Measurements from ENCODE around the gene TM7SF2.

Gene TM7SF2

DNA sequence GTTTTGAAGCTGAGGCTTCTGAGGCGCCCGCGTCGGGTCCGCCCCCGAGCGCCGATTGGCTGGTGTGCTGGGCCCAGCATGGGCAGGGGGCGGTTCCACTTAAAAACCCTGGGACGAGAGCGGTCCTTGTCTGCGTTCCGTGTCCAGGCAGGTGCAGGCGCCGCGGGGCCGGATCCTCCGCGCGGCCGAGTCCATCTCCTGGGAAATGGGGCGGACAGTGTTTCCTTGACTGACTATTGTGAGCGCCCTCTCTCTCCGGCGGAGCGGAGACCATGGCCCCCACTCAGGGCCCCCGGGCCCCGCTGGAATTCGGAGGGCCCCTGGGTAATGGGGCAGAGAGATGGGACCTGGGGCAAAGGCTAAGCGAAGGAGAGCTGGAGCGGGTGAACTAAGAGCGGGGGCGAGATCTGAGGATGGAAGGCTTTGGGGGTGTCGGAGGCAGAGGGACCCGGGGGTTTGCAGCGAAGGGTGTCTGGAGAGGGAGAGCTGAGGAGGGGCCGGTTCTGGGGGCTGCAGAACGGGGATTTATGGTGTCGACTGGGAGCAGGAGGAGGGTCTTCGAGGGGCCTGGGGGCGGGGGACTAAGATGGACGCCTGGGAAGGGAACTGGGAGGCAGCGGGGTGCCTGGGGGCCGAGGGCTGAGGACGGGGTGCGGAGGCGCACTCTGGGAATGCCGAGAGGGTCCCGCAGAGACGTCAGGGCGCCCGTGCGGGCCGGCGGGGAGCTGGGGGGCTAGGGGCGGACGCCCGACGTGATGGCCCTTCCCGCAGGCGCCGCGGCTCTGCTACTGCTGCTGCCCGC, at the start of gene TM7SF2:
Gene TM7SF2, plus strand, starts transcription at position 129 of the 802 bp plus-strand sequence. Its CDS starts 144 bp downstream, at position 273.
- peak; percentile 78 to 80 for ATAC-seq

- no peak for ATAC-seq
Observed at GRCh38 chr11:65063532-65063931, 48.1 kb upstream of the TM7SF2 start.

GRCh38 chr11:65064847-65065240, 46.8 kb upstream of the TM7SF2 start:
- no peak for ATAC-seq

- no peak for ATAC-seq
Observed at GRCh38 chr11:65065851-65066250, 45.8 kb upstream of the TM7SF2 start.

DNA sequence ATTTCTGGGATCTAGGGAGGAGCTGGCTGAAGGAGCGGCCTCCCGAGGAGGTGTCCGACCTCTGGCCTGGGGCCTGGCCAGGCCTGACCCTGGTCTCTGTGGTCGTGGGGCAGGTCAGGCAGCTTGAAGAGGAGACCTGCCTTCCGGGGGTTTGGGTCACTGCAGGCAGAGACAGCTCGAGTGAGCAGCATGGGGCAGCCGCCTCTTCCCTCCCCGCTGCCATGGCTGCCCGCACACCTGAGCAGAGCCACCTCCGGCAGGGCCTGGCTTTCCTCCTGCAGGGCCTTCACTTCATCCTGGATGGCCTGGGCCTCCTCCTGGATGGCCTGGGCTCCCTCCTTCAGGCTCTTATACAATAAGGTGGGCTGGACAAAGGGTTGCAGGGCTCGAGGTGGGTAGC, 45.4 kb upstream of the TM7SF2 start:
- ATAC-seq: no peak

GRCh38 chr11:65066805-65067291, 44.8 kb upstream of the TM7SF2 start:
- ATAC-seq: no peak

DNA sequence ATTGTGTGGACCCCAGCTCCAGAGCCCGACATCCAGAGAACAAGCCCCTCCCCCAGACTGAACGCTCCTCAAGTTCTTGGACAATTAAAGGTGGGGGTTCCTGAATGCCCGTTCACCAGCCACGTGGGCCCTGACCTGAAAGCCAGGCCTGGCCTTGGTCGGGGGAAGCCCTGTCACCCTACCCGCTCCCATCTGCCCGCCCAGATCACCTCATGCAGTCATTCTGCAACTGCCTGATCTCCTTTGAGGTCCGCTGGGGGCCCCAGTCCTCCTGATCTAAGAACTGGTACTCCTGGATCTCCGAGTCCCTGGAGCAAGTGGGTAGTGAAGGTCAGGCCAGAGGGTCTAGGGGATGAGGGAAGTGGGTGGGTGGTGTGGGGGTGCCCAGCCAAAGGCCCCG, 44.2 kb upstream of the TM7SF2 start:
- no peak for ATAC-seq

DNA sequence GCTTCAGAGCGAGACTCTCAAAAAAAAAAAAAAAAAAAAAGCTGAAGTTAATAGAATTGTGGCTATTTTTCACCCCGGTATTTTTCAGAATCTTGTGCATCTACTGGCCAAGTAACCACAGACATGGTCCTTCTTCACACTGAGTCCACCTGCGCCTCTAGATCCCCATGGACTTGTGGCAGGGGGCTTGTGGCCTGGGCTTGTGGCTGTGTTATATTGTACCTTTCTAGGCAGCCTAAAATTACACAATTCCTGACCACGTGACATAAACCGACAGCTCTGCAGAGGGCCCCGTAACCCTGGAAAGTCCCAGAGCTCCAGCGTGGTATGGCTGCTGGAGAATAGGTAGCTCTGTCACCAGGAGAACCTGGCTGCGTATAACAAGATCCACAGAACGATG, 42.5 kb upstream of the TM7SF2 start:
- no peak for ATAC-seq

- no peak for ATAC-seq
Observed at GRCh38 chr11:65071907-65072630, 39.6 kb upstream of the TM7SF2 start.

DNA sequence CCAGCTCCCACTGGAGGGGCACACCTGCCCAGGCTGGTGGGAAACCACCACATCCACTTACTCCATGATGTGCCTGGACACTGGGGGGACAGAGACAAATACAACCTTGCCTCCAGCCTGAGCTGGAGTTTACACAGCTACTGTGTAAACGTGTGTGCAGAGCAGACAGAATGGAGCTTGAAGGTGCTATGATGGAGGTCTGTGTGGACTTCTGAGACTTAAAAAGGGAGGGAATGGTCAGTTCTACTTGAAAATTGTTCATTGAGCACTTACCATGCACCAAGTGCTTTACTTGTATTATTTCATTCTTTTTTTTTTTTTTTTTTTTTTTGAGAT, 39.1 kb upstream of the TM7SF2 start:
- no peak for ATAC-seq

GRCh38 chr11:65077451-65077850, 34.2 kb upstream of the TM7SF2 start:
- ATAC-seq: no peak

- peak; percentile 90 to 93 for ATAC-seq
Observed at GRCh38 chr11:65078151-65078550, 33.5 kb upstream of the TM7SF2 start.

DNA sequence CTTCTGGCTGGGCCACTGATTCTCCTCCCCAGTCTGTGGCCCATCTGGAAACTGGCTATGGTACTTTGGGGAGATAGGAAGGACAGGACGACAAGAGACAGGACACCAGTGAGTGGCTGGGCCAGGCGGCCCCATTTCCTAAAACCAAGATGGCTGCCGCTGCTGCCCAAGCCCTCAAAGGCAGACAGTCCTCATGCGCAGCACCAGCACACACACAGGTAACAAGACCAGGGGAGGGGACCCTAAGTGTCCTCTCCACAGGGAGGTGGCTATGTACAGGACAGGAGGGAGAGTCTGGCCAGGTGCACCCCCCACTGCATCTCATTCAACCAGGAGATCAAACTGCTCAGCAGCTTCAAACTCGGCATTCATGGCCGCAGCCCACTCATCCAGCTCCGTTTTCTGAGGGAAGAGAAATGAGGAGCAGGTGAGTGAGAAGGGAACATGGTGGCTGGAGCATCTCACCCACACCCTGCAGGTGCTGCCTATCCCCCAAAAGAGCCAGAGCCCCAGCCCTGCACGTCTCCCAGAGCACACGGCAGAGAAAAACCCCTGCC, 32.8 kb upstream of the TM7SF2 start:
- no peak for ATAC-seq

- ATAC-seq: no peak
Observed at GRCh38 chr11:65083134-65083833, 28.4 kb upstream of the TM7SF2 start.

DNA sequence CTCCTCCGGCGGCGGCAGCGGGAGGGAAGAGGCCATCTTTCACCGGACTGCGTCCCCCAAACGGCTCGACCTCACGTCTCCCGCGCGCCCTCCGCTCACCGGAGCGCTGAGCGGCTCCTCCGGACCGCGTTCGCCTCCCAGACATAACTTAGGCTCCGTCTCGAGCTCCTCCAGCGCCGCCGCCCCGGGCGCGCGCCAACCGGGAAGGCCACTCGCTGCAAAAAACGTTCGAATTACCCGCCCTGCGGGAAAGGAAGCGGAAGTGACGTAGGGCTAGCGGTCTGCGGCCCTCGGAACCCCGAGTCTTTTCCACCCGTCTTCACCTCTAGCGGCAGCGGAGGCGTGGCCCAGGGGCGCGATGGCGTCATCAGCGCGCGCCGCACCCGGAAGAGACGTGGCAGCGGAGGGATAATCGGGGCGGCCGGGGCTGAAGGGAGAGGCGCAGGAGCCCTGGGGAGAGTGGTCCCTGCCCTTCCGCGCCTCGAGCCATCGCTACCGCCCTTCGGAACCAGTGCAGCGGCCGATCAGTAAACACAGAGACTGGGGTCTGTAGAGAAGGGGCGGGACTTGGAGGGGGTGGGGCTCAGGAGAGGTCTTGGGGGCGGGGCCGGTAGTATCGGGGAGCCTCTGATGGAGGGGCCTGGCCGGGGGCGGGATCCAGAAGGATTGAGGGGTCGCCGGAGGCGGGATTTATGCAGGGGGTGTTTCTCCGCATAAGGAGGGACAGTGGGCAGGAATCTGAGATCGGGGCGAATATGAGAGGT, 27.7 kb upstream of the TM7SF2 start, which contains the start of the genes CDCA5 and ZFPL1:
Gene CDCA5, minus strand, starts transcription at position 207 of the 764 bp plus-strand sequence. Its CDS starts 62 bp downstream, at position 145.
Gene ZFPL1, plus strand, starts transcription at position 389 of the 764 bp plus-strand sequence. CDS start 477 bp downstream, outside the sequence.
- peak; percentile 93 to 94 for ATAC-seq

GRCh38 chr11:65084598-65085375, 26.9 kb upstream of the TM7SF2 start:
- no peak for ATAC-seq

DNA sequence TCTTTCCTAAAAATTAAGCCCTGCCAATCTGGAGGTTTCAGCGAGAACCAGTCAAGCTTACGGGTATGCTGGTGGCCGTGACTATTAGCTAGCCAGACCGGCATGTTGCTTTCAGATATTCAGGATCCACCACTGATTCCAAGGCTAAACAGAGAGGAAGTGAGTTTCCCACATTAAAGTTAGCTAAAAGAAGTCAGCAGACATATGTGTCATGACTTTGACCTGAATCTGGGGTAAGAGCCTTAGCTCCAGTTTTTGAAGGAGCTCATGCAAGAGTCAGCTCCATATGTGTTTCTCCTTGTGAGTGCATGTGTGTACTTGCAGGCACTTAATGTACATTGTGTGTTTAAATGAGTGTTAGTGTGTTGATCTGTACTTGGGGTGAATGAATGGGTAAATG, 26.2 kb upstream of the TM7SF2 start:
- ATAC-seq: no peak

DNA sequence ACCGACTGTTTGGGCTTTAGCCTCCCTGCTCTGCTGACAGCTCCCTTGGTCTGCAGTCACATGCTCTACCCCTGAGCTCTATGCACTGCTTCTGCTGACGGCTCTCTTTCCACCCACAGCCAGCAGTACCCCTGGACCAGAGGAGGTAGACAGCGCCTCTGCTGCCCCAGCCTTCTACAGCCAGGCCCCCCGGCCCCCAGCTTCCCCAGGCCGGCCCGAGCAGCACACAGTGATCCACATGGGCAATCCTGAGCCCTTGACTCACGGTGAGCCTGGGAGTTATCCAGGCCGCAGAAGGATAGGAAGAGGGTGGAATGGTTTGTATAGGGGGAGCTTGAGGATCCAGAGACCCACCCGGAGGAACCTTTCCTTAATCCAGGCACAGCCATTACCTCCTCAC, 24.9 kb upstream of the TM7SF2 start:
- no peak for ATAC-seq

DNA sequence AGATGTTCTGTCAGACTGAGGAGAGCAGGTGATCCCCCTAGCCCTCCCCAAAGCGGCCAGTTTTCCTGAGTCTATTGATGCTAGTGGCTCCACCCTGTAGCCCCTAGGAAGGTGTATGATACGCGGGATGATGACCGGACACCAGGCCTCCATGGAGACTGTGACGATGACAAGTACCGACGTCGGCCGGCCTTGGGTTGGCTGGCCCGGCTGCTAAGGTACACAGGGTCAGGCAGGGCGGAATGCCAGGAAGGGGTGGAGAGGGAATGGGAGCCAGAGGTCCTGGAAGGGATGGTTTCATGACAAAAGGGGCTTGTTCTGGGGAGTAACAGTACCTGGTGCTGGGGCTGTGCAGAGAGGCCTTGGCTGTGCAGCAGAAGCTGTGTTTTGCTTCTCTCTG, 24.5 kb upstream of the TM7SF2 start:
- ATAC-seq: no peak

DNA sequence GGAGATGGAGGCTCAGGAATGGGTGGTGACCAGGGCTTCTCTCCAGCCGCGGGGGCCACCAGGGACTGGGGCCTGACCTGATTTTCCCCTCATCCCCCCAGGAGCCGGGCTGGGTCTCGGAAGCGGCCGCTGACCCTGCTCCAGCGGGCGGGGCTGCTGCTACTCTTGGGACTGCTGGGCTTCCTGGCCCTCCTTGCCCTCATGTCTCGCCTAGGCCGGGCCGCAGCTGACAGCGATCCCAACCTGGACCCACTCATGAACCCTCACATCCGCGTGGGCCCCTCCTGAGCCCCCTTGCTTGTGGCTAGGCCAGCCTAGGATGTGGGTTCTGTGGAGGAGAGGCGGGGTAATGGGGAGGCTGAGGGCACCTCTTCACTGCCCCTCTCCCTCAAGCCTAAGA, 23.8 kb upstream of the TM7SF2 start:
- no peak for ATAC-seq

DNA sequence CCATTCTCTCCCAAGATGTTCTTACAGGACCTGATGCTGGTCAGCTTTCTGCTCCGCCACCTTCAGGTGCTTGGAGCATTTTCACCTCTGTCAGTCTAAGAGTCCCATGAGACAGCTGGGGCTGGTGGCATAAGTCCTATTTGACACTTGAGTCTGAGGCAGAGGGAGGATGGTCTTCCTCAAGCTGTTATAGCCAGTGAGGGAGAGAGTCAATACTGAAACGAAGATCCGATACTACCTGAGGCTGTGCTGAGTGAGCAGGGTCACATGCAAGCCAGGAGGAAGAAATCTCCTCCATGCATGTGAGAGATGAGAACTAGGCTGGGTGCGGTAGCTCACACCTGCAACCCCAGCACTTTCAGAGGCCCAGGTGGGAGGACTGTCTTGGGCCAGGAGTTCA, 22.1 kb upstream of the TM7SF2 start:
- ATAC-seq: no peak

Measured in activated CD4-positive, CD25-positive, alpha-beta regulatory T cell treated with anti-CD3 and anti-CD28 coated beads, Interleukin-2, amount 50 U/mL, for 24 hours (primary cell).